SK-N-SH treated with all-trans-retinoic acid at 6 μM for 48 hours (cell line): ENCODE results near the gene RBMS3.

Source experiments
- BACH2 ChIP-seq: fragments of 250-450 bp; sonication (Bioruptor Pico); IDR thresholded peaks from 2 replicates; pipeline ENCODE4 v1.9.0; 2021; ENCODE audit warnings: mild to moderate bottlenecking, borderline replicate concordance
- CREB5 ChIP-seq: fragments of 250-450 bp; sonication (Bioruptor Pico); IDR thresholded peaks from 2 replicates; pipeline ENCODE4 v1.5.1; 2020; ENCODE audit warnings: low read depth, mild to moderate bottlenecking, moderate library complexity
- OSR1 ChIP-seq: fragments of 250-450 bp; sonication (Bioruptor Pico); IDR thresholded peaks from 2 replicates; pipeline ENCODE4 v1.8.0; 2022; ENCODE audit warnings: moderate library complexity, mild to moderate bottlenecking, inconsistent platforms
- RARB ChIP-seq: fragments of 250-450 bp; sonication (Bioruptor Pico); IDR thresholded peaks from 2 replicates; pipeline ENCODE4 v1.8.0; 2021; ENCODE audit warnings: mild to moderate bottlenecking, moderate library complexity
- SNAI2 ChIP-seq: fragments of 250-450 bp; sonication (Bioruptor Pico); IDR thresholded peaks from 2 replicates; pipeline ENCODE4 v1.5.0; 2020; ENCODE audit warnings: mild to moderate bottlenecking, moderate library complexity
- ZC3H10 ChIP-seq: fragments of 250-450 bp; sonication (Bioruptor Pico); IDR thresholded peaks from 2 replicates; pipeline ENCODE4 v1.5.1; 2021; ENCODE audit warnings: mild to moderate bottlenecking, moderate library complexity
- ZFP30 ChIP-seq: fragments of 450-650 bp; formaldehyde crosslinking; IDR thresholded peaks from 2 replicates; pipeline ENCODE4 v1.5.0; 2022; ENCODE audit warnings: mild to moderate bottlenecking, moderate library complexity
- ZNF8 ChIP-seq: fragments of 450-650 bp; formaldehyde crosslinking; IDR thresholded peaks from 2 replicates; pipeline ENCODE4 v1.5.0; 2020; ENCODE audit warnings: mild to moderate bottlenecking, moderate library complexity
- TF ChIP-seq, protein P1 (sequence below): fragments of 250-450 bp; sonication (Bioruptor Pico); IDR thresholded peaks from 2 replicates; pipeline ENCODE4 v1.5.1; 2021; ENCODE audit warnings: mild to moderate bottlenecking, moderate library complexity
- TF ChIP-seq, protein P2 (sequence below): fragments of 250-450 bp; sonication (Bioruptor Pico); IDR thresholded peaks from 2 replicates; pipeline ENCODE4 v1.8.0; 2020; ENCODE audit warnings: mild to moderate bottlenecking, moderate library complexity, borderline replicate concordance
- TF ChIP-seq, protein P3 (sequence below): fragments of 250-450 bp; sonication (Bioruptor Pico); IDR thresholded peaks from 2 replicates; pipeline ENCODE4 v1.5.0; 2020; ENCODE audit warnings: mild to moderate bottlenecking, moderate library complexity

DNA sequence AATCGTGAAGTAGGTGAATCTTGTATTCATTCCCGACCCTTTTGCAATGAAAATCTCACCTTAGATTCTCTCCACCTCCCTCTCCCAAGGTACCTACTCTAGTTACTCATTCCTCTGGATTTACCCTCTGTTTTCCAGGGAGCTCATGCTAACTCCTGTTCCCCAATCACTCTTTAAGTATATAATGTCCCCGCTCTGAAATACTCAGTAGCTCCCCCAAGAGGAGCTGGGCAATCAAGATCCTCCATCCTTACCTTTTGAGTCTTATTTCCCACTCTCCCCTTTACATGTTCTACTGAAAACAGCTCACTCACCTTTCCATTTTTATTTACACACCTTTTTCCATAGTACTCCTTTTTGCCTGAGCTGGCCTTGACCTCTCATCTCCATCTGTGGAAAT lies 599.9 kb downstream of the RBMS3 start:
- TF ChIP-seq, protein P1, sequence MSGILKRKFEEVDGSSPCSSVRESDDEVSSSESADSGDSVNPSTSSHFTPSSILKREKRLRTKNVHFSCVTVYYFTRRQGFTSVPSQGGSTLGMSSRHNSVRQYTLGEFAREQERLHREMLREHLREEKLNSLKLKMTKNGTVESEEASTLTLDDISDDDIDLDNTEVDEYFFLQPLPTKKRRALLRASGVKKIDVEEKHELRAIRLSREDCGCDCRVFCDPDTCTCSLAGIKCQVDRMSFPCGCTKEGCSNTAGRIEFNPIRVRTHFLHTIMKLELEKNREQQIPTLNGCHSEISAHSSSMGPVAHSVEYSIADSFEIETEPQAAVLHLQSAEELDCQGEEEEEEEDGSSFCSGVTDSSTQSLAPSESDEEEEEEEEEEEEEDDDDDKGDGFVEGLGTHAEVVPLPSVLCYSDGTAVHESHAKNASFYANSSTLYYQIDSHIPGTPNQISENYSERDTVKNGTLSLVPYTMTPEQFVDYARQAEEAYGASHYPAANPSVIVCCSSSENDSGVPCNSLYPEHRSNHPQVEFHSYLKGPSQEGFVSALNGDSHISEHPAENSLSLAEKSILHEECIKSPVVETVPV (CRISPR knock-in tag) = no peak
- TF ChIP-seq SNAI2 (CRISPR knock-in tag) (no peak), ZC3H10 (CRISPR knock-in tag) (no peak), BACH2 (no peak), ZFP30 (CRISPR knock-in tag) (no peak), CREB5 (CRISPR knock-in tag) (no peak), ZNF8 (CRISPR knock-in tag) (no peak), RARB (no peak), OSR1 (CRISPR knock-in tag) (no peak)
- TF ChIP-seq, protein P2, sequence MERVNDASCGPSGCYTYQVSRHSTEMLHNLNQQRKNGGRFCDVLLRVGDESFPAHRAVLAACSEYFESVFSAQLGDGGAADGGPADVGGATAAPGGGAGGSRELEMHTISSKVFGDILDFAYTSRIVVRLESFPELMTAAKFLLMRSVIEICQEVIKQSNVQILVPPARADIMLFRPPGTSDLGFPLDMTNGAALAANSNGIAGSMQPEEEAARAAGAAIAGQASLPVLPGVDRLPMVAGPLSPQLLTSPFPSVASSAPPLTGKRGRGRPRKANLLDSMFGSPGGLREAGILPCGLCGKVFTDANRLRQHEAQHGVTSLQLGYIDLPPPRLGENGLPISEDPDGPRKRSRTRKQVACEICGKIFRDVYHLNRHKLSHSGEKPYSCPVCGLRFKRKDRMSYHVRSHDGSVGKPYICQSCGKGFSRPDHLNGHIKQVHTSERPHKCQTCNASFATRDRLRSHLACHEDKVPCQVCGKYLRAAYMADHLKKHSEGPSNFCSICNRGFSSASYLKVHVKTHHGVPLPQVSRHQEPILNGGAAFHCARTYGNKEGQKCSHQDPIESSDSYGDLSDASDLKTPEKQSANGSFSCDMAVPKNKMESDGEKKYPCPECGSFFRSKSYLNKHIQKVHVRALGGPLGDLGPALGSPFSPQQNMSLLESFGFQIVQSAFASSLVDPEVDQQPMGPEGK (CRISPR knock-in tag) = no peak
- TF ChIP-seq, protein P3, sequence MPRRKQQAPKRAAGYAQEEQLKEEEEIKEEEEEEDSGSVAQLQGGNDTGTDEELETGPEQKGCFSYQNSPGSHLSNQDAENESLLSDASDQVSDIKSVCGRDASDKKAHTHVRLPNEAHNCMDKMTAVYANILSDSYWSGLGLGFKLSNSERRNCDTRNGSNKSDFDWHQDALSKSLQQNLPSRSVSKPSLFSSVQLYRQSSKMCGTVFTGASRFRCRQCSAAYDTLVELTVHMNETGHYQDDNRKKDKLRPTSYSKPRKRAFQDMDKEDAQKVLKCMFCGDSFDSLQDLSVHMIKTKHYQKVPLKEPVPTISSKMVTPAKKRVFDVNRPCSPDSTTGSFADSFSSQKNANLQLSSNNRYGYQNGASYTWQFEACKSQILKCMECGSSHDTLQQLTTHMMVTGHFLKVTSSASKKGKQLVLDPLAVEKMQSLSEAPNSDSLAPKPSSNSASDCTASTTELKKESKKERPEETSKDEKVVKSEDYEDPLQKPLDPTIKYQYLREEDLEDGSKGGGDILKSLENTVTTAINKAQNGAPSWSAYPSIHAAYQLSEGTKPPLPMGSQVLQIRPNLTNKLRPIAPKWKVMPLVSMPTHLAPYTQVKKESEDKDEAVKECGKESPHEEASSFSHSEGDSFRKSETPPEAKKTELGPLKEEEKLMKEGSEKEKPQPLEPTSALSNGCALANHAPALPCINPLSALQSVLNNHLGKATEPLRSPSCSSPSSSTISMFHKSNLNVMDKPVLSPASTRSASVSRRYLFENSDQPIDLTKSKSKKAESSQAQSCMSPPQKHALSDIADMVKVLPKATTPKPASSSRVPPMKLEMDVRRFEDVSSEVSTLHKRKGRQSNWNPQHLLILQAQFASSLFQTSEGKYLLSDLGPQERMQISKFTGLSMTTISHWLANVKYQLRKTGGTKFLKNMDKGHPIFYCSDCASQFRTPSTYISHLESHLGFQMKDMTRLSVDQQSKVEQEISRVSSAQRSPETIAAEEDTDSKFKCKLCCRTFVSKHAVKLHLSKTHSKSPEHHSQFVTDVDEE (CRISPR knock-in tag) = no peak
